Astrocyte of the spinal cord (primary cell): Measurements from ENCODE around the gene IGSF9B.

Source experiments
- DNase-seq: peaks from one replicate; pipeline ENCODE4 v3.0.0; 2011; ENCODE audit warnings: low read depth, low spot score
- H3K4me3 ChIP-seq: 2 replicates; pipeline ENCODE4 v1.5.1; 2011; ENCODE audit warnings: low read depth, mild to moderate bottlenecking, low read length, moderate library complexity
- in situ Hi-C: cut with HindIII; loops from 2 replicates; pipeline ENCODE4 v1.10.0; 2017; ENCODE audit warnings: low sequenced_read_pairs
- TF ChIP-seq, protein P1 (sequence below): IDR thresholded peaks from 2 replicates; pipeline ENCODE4 v1.5.1; 2012; ENCODE audit warnings: low read depth, mild to moderate bottlenecking, low read length, inconsistent platforms

Gene IGSF9B

DNA sequence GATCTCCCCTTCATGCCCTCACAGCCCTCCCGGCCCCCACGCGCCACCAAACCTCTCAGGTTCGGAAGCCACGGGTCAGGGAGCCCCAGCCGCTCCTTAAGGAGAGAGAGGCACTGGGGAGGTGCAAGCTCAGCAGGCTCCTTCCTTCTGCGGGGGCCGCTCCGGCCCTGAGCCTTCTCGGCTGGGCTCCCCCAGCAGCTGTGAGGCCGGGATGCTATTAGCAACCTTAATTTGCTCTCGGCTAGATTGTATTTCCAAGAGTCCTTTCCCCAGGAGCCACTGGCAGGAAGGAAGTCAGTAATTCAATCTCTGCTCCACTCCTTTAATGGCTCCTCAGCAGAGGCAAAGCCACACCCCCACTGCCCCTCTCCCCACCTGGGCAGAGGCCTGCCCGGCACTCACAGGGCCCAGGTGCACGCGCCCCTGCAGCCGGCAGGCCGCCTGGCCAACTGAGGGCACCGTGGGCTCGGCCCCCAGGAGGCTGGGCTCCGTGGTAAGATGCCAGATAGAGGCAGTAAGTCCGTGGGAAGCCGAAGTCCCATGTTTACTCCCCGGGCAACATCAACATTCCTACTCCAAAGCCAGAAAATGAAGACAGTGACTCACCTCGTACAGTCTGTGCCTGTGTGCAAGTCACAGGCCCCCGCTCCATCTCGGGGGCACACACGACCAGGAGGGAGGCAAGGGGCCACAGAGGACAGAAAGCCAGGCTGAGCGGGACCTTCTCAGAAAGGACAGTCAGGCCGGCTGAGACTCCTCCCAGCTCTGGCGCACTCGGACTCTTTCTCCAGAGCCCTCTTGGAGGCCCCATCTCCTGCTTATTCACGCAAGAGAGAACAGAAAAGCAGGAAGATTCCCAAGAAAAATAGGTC lies 5.2 kb downstream of the IGSF9B start:
- no peak overlapping the region for H3K4me3 ChIP-seq
- no peak for DNase-seq

DNA sequence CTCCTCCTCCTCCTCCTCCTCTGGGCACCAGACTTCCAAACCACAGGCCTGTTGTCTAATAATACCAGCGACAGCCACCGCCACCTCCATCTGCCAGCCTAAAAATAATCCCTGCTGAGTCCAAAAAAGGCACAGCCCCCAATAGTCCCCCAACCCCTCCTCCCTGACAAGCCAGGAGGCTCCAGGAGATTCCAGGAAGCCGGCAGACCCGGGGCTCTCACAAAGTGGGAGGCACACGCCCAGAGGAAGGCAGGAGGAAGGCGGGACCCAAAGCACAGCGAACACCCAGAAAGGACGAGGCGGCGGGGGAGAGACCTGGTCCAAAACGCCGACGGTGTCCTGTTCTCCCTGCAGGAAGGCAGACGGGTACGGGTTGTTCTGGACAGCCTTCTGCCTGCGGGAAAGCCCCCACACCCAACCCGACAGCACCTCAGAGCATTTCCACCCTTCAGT lies 5.9 kb downstream of the IGSF9B start:
- TF ChIP-seq, protein P1, sequence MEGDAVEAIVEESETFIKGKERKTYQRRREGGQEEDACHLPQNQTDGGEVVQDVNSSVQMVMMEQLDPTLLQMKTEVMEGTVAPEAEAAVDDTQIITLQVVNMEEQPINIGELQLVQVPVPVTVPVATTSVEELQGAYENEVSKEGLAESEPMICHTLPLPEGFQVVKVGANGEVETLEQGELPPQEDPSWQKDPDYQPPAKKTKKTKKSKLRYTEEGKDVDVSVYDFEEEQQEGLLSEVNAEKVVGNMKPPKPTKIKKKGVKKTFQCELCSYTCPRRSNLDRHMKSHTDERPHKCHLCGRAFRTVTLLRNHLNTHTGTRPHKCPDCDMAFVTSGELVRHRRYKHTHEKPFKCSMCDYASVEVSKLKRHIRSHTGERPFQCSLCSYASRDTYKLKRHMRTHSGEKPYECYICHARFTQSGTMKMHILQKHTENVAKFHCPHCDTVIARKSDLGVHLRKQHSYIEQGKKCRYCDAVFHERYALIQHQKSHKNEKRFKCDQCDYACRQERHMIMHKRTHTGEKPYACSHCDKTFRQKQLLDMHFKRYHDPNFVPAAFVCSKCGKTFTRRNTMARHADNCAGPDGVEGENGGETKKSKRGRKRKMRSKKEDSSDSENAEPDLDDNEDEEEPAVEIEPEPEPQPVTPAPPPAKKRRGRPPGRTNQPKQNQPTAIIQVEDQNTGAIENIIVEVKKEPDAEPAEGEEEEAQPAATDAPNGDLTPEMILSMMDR, result no peak
- no peak for DNase-seq
- in situ Hi-C loops, result no loop called here

More for the DNA sequence above, 5.2 kb downstream of the IGSF9B start:
- TF ChIP-seq, protein P1, result no peak
- in situ Hi-C loops, result no loop called here

DNA sequence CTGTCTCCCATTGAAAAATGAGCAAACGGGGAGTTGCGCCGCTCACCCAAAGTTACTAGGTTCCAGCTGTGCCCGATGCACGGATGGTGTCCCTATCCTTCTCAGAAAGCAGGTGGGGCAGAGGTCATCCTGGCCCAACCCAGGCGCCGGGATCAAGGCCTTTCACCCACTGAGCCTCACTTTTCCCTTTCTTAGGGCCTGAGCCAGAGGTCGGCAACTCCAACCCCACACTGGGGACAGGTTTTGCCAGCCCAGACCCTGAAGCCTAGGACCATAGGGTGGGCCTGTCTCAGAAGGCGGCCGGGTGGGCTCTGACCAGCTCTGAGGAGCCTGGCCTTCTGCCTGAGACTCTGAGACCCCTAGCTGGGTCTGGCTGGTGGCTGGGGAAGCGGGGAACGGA lies 6.3 kb downstream of the IGSF9B start:
- in situ Hi-C loops, result no loop called here
- DNase-seq, result no peak
- no peak overlapping the region for H3K4me3 ChIP-seq
- TF ChIP-seq, protein P1, result no peak

More for the DNA sequence above, 5.9 kb downstream of the IGSF9B start:
- no peak overlapping the region for H3K4me3 ChIP-seq

DNA sequence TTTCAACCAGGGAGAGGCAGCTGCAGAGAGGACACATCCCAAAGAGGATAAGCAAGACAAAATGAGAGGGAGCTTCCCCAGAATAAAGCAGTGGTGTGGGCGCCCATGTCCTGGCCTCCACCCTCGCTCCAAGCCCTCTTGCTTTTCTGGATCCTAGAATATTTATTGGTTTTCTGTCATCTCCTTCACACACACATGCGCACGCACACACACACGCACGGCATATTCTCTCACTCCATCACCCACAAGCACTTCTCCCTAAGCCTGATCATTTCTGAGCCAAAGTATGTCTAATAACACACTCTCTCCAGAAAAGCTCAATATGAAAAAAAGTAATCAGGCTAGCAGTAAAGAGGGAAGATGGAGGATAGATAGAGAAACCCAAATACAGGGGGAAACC lies 7.6 kb downstream of the IGSF9B start:
- TF ChIP-seq, protein P1, result no peak
- in situ Hi-C loops, result no loop called here
- DNase-seq, result no peak

DNA sequence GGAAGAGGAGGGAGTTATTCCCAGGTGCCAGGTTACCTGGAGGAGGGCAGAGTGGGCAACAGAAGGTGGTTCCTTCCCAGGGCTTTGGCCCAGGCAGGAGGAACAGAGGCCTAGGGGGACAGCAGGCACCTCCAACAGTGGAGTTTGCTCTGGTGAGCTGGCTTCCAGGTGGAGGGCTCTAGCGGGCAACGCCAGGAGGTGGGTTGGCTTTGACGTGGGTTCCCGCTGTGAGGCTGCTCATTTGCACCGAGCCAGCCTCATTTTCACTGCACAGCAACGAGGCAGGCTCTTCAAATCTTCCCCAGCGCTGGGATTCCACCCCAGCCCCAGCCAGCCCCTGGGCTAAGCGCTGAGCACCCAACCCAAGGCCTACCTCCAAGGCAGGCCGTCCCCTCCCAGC lies 8.1 kb downstream of the IGSF9B start:
- no peak overlapping the region for H3K4me3 ChIP-seq
- TF ChIP-seq, protein P1, result no peak
- in situ Hi-C loops, result no loop called here
- DNase-seq, result no peak

More for the DNA sequence above, 7.6 kb downstream of the IGSF9B start:
- no peak overlapping the region for H3K4me3 ChIP-seq

DNA sequence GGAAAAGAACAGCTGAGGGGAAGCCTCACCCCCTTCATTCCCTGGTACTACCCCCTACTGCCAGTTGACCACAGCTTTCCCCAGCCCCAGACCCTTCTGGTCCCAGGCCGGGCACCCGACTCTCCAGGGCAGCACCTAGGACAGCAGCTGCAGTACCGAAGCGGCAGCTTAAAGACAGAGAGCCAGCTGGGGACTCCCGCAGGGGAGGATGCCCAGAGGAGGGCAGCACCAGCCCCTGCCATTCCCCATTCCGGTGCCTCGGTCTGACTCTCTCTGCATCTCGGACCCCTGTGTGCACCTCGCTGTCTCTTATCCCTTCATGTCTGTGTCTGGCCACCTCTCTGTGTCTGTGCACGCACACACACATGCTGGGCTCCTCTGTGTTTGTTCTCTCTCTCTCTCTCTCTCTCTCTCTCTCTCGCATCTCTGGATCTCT lies 9.4 kb downstream of the IGSF9B start:
- H3K4me3 ChIP-seq, result no peak overlapping the region
- DNase-seq, result peak; percentile 29
- in situ Hi-C loops, result no loop called here
- TF ChIP-seq, protein P1, result peak; percentile 49
